Fibroblast of the aortic adventitia (primary cell): ENCODE results near the gene EXOC4. TPM values are rescaled to one million over a fixed set of nuclear protein-coding genes. Genes with fewer than 3 reads are reported as not detected.

ENCODE experiments used
- DNase-seq: peaks from one replicate; pipeline ENCODE4 v3.0.0-alpha.2; 2010; ENCODE audit warnings: low read depth
- H3K4me3 ChIP-seq: 2 replicates; pipeline ENCODE4 v1.5.1; 2011; ENCODE audit warnings: low read depth, mild to moderate bottlenecking, control low read depth, low read length, moderate library complexity
- total RNA-seq: library from RNA; depleted of rRNA; stranded (reverse); fragments of >200 nt; gene quantifications from 2 replicates; pipeline ENCODE4 v1.2.3, GENCODE V29; 2012; ENCODE audit warnings: low replicate concordance
- TF ChIP-seq, protein P1 (sequence below): IDR thresholded peaks from 2 replicates; pipeline ENCODE4 v1.5.1; 2011; ENCODE audit warnings: mild to moderate bottlenecking, low read length, control low read depth, inconsistent platforms; ENCODE audit not compliant: insufficient read depth

Gene EXOC4
- total RNA-seq, 1 donor: 105 TPM

DNA sequence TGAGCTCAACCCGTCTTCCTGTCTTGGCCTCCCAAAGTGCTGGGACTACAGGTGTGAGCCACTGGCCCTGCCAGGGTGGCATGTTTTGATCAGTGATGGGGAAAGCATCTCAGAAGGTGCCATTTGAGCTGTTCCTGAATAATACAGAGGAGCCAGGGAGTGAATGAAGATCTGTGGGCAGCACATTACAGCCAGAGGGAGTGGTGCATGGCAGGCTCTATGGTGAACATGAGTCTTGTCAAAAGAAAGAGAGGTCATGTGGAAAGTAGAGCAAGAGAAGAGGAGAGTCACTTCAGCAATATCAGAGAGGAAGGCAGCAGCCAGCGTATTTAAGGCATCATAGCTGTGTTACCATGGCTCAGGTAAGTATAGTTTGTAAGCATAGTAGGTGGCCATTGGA, 598.5 kb downstream of the EXOC4 start:
- DNase-seq: no peak
- TF ChIP-seq, protein P1, sequence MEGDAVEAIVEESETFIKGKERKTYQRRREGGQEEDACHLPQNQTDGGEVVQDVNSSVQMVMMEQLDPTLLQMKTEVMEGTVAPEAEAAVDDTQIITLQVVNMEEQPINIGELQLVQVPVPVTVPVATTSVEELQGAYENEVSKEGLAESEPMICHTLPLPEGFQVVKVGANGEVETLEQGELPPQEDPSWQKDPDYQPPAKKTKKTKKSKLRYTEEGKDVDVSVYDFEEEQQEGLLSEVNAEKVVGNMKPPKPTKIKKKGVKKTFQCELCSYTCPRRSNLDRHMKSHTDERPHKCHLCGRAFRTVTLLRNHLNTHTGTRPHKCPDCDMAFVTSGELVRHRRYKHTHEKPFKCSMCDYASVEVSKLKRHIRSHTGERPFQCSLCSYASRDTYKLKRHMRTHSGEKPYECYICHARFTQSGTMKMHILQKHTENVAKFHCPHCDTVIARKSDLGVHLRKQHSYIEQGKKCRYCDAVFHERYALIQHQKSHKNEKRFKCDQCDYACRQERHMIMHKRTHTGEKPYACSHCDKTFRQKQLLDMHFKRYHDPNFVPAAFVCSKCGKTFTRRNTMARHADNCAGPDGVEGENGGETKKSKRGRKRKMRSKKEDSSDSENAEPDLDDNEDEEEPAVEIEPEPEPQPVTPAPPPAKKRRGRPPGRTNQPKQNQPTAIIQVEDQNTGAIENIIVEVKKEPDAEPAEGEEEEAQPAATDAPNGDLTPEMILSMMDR: no peak
- no peak overlapping the region for H3K4me3 ChIP-seq

DNA sequence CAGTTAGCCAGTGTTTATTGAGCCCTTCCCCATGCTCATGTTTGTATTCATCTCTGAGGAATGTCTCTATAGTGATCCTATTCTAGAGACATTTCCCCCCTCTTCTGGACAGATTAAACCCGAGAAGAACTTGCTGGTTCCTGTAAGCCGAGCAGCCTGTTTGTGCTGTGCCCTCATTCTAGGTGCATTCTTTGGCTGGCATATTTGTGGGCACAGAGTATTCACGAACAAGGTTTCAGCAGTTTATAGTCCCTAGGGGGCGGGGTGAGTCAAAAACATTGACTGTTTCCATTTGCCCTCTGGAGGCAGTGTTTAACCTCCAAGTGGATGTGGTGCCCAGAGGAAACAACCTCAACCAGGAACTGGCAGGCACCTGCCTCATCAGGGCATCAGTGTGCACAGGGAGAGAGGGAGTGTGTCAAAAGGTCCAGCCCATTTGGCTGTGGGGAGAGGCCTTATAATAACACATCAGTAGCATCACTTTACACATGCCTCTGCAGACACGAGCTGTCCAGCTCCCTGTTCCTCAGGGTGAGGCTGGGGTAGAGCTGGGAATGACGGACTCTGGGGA, 600.9 kb downstream of the EXOC4 start:
- DNase-seq: peak; percentile 76
- TF ChIP-seq, protein P1: peak; percentile 37
- H3K4me3 ChIP-seq: no peak overlapping the region

DNA sequence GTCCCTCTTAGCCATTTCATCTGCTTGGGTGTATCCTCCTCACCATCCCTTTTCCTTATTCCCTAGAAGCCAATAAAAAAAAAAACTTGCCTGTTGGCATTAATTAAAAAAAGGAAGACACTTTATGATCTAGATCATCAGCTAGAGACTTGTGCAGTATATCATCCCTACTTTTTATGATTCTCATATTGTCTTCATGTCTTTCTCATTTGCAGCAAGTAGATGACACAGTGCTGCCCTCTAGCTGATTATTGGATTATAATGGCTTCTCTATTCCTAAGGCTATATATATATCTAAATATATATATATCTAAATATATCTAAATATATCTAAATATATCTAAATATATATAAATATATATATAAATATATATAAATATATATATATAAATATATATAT, 601.9 kb downstream of the EXOC4 start:
- H3K4me3 ChIP-seq: no peak overlapping the region
- peak; percentile 71 for DNase-seq
- TF ChIP-seq, protein P1: peak; percentile 31

DNA sequence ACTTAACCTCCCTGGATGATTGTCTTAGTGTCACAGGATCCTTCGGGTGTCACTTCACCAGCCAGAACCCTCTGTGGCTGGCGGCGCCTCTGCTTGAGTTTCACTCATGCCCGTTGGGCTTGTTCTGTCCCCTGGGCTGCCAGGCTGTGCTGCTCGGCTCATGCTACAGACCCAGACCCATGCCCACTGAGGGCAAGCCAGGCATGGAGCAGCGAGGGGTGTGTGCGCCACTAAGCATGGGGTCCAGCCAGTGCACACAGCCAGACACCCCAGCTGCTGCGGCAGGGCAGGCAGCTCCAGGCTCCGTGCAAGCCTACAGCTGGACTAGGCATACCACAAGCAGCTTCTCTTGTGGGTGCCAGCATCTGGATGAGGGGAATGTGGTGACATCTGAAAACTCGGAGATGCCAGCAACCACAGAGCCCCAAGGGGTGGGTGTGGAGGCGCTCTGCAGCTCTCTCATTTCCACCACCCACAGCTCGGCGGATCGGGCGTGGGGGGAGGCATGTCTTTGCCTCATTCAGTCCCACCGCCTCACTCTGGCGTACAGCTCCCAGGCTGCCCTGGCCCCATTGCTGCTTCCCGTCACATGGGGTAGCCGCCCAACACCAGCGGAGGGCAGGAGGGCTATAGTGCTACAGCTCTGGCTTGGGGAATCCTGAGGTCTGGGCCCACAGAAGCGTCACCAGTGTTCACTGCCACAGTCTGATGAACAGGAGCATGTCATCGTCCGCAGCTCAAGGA, 604.7 kb downstream of the EXOC4 start:
- DNase-seq: no peak
- H3K4me3 ChIP-seq: no peak overlapping the region
- TF ChIP-seq, protein P1: no peak

DNA sequence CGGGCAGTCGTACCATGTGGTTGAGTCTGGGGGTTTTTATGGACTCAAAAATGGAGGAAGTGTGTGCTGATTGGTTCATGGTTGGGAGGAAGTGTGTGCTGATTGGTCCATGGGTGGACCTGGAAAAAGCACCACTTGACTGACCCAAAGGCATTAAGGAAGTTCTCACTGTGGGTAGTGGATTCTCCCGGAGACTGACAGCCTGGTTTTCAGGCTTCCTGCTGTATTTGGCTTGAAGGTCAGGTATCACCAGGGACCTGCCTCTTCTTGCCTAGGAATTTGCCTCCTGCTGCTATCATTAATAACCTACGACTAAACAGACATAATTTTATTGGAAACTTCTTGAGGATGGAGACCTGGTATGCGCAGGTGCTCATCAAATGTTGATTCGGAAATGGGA, 605.4 kb downstream of the EXOC4 start:
- H3K4me3 ChIP-seq: no peak overlapping the region
- TF ChIP-seq, protein P1: no peak
- no peak for DNase-seq

DNA sequence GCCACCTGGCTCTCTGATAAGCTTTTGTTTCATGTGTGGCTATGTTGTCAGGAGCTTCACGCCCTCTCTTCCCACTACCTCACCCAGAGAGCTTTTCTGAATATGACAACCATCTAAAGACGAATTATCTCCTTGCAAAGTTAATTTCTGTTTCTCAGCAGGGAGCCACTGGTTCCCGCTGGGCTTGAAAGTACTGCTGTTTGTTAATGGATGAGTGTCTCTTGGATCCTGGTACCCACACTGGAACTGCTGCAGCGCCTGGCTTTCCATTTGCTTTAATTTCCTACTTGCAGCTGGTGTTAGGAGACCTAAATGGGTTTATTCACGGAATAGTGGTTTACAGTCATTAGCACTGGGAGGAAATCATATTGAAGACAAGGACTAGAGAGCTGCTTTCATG, 606.4 kb downstream of the EXOC4 start:
- TF ChIP-seq, protein P1: no peak

More for the DNA sequence above, 606.4 kb downstream of the EXOC4 start:
- DNase-seq: no peak
- no peak overlapping the region for H3K4me3 ChIP-seq
